NCI-H1105 treated with DMSO at 0.1 percent for 48 hours (cell line): Measurements from ENCODE around the gene VSIG1.

Experiments used
- DNase-seq: peaks from one replicate; lab custom pipeline; 2025; lab: John Stamatoyannopoulos, UW

VSIG1 gene

DNA sequence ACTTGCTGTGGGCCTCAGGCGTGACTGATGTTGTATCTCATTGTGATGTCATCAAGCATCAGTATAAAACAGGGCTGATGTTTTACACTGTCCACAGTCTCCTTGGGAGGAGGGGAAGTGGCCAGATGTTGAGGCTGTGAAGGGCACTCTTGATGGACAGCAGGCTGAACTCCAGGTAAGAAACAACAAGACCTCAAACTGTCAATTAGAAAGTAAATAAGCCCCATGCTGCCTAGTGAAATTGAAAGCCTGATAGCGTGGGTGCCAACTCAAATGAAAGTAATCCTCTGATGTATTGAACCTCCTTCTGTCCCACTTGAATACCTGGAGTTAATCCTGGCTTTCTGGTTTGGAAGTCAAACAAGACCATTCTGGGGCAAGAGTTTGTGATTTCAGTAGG, 19.7 kb downstream of the VSIG1 start:
- no peak for DNase-seq

DNA sequence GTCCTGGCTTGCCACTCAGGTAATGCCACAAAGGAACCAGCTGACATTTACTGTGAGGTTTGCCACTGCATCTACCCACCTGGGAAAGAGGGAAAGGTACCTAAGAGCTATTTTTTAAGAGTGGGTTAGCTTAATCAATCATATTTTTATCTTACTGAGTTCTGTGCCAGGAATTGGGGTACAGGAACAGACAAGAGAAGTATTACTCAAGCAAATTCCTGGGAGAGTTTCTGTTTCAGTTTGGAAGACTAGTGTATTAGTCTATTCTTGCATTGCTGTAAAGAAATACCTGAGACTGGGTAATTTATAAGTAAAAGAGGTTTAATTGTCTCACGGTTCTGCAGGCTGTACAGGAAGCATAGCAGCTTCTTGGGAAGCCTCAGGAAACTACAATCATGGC, 23.3 kb downstream of the VSIG1 start:
- DNase-seq, result no peak

DNA sequence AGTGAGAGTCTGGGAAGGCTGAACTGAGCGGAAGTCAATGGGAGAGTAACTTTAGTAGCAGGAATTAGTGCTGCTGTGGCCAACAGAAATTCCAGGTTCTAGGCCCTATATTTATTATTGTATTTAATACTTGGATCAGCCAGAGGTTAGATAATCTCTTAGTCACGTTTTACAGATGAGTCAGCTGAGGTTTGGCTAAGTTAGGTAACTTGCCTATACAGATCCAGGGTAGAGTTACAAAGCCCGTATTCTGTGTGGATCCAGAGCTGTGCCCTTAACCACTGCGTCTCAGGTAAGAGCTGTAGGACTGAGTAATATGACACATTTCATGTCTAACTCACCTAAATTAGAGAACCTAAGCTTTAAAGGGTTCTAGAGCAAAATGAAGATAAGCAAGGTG, 26.0 kb downstream of the VSIG1 start:
- no peak for DNase-seq

DNA sequence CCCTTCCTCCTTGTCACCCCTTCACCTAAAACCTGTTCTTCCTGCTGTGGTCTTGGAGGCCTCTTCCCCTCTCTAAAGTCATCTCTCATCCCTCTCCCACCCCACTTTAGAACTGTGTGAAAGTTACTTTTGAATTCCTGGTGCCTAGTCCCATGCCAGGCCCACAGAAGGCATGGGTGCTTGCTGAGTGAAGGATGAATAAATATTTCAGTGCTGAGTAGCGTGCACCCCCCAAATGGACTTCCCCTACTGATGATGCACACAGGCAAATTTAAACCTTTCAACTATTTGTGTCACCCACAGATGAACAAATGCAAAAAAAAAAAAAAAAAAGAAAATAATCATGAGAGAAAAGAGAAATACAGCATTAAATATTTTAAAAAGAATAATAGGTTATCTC, 26.7 kb downstream of the VSIG1 start:
- DNase-seq, result no peak

DNA sequence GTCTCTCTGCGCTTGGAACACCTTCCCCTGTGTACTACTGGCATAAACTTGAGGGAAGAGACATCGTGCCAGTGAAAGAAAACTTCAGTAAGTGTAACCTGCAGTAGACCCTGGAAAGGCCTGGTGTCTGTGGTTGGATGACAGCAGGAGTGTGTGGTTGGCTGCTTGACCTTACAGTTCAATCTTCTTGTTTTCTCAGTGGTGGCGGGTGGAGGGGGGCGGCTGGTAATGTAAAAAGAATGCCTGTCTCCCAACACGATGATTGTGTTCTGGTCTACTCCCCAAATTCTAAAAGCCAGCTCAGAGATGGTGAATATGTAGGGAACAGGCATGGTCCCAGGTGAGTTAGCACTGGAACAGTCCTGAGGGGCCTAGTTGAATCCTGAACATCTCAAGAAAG, 27.9 kb downstream of the VSIG1 start:
- no peak for DNase-seq

DNA sequence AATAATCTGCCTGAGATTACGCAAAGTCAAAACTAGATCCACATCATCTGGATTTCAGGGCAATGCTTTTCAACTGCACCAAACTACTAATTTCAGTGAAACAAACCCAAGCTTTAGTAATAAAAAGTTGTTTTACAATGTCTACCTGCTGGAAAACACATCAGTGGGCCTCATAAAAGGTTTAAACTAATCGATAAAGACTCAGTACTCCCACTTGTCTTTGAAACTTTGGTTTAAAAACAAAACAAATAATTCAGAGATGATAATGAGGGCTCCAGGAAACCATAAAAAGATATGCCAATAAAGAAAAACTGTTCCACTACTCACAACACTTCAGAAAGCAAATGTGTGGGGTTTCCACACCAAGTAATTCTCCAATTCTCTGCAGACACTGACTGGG, 36.2 kb downstream of the VSIG1 start:
- DNase-seq, result no peak

DNA sequence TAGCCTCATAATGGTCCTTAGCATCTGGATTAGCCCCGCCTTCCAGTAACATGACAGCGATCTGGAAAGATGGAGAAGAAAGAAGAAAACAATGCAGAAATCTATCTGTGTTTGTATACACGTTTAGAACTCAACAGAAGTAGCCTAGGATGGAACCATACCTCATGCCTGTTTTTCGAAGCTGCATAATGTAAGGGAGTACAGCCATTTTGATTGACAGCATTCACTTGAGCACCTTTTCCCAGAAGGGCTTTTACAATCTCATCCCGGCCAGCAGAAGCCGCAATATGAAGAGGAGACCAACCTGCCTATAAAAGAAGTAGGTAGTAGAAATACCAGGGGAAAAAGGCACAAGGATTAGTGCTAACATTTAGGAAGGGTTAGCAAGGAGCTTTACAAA, 42.9 kb downstream of the VSIG1 start:
- no peak for DNase-seq

DNA sequence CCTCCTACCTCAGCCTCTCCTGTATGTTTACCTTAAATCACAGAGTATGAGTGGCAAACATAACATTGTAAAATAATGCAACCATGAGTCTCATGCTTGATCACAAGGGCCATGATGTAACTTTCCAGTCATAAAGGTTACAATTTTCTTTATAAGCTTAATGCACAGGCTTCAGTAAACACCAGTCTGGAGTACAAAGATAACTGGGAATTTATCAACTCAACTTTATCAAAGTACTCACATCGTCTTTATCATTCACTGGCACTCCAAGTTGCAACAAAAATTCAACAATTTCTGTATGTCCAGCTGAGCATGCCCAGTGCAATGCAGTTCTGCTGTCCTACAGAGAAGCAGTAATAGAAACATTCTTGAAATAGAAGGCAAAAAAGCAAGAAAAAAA, 43.6 kb downstream of the VSIG1 start:
- no peak for DNase-seq

DNA sequence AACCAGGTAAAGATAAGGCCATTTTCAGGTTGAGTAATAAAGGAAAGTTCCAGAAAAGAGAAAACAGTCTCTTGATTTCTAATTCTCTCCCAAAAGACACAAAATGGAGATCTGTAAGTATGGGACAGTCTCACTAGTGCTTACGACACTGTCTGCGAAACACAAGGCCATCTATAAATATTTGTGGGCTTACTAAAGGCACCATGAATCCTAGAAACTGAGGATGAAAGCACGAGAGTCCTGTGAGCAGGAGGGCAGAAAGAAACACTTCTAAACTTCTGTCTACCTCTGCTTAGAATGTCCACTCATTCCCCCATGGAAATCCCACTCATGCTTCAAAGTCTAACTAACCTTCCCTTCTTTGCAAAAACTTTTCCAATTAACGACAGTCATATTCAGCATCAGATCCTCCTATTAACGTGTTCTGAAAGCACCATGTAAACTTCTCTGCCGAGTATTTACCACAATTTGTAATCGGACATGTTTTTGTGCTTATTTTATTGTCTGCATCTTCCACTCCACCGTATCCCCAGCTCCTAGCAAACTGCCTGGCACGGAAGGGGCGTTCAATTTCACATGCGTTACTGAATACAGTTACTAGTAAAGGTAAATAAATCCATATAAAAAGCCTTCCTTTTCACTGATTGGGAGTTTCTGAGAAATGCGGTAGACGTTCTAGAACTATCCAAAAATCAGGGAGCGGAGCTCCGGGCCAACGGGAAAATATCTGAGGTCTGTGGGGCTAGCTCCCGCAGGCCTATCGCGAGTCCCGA, 45.8 kb downstream of the VSIG1 start:
- DNase-seq, result no peak

DNA sequence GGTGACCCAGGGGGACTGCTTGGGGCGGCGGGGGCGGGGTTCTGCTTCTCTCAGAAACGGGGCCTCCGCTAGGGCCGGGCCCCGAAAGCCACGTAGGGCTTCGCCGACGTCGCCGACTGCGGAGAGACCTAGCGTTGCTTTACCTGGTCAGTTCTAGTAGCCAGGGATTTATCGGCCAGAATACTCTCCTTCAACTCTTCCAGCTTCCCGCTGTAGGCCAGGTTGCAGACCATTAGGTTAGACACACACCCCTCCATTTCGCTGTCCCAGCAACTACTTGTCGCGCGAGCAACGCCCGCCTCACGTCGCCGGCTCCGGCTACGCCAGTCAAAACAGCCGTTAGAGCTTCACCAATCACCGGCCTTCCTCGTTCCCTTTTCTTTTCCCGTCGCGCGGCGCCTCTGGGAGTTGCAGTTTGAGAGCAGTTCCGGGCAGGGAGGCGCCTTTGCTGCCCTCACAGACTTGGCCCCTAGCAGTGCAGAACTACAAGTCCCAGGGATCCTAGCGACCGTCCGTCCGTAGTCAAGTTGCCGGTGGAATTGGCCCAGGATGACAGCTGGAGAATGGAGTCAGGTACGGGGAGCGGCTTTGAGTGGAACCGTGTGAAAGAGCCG, 46.5 kb downstream of the VSIG1 start, which contains the start of the genes ATG4A and PSMD10:
ATG4A (plus strand) TSS at position 515 of the 614 bp plus-strand sequence; CDS start at position 564, 49 bp downstream.
PSMD10 (minus strand) TSS at position 279 of the 614 bp plus-strand sequence; CDS start at position 257, 22 bp downstream.
- peak; percentile 93 for DNase-seq

DNA sequence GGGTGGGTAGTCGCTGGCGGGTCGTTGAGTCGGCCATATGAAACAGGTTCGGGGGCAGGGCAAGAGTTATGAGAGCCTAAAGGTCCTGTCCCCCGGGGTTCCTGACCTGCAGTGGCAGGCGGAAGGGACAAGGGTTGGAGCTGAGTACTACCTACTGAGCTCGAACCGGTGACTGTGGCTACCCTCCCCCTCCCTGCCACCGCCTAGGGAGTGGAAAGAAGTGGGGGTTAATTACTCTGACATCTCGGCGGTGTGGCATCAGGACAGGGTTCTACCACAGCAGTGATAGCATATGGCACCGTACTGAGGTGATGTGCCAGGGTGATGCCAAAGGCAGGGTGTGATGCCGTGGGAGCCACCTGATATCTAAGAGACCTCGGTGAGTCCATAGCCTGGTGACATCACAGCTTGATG, 47.0 kb downstream of the VSIG1 start:
- DNase-seq, result peak; percentile 55

DNA sequence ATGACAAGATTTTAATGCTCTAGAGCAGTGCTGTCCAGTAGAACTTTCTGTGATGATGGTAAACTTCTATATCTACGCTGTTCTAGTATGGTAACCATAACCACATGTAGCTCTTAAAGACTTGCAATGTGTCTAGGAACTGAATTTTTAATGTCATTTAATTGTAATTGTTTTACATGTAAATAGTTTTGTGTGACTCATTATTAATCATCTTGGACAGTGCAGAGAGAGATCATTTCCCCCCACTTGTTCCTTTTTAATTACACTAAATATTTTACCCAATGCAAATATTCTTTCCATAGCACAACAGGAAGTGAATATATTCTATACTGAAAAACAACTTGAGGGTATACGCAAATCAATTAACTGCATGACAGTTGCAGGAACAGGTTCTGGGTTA, 52.5 kb downstream of the VSIG1 start:
- no peak for DNase-seq

DNA sequence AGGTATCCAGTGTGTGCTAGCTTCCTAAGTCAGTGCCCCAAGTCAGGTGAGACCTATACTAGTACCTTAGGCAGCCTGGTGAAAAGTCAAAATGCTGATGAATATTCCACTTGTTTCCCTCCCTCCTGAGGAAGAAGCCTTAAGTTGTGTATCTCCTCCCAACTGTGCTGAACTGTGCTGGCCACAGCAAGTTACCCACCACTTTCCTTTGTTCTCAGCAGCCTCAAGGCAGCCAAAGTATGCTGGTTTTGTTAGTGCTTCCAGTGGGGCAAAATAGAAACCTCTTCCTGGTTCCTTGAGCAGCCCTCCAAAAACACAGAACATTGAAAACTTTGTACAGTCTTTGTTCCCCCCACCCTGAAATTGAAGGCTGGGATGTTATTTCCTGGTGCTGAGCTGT, 60.6 kb downstream of the VSIG1 start:
- DNase-seq, result no peak

DNA sequence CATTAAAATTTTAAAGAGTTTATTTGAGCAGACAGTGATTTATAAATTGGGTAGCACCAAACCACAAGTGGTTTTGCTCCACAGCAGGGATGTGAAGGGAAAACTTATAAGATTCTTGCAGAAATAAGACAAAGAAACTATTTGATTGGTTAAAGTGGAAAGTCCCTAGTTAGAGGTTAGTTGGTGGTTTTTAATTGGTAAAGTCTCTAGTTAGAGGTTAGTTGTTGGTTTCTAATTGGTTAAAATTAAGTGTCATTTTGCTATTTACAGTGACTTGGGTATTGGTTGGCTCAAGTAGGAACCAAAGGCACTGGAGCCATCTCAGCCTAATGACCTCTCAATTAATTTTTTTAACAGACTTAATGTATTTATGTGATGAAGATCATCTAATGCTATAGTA, 69.7 kb downstream of the VSIG1 start:
- DNase-seq, result no peak

DNA sequence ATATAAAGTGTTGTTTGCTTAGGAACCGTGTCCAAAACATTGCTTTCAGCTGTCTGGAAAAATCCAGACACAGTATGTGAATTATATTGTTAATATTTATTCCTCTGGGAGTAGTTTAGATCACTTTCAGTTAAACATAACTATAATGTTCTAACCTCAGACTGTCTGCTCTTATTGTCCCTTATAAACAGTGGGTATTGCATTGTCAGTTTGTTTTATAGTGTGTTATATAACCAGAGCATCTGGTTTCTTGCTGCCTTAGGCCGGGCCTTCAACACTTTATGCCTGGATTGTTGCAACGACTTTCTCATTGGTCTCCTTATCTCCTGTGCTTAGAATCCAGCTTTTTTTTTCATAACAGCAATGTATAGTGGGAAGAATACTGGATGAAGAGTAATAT, 73.1 kb downstream of the VSIG1 start:
- no peak for DNase-seq

DNA sequence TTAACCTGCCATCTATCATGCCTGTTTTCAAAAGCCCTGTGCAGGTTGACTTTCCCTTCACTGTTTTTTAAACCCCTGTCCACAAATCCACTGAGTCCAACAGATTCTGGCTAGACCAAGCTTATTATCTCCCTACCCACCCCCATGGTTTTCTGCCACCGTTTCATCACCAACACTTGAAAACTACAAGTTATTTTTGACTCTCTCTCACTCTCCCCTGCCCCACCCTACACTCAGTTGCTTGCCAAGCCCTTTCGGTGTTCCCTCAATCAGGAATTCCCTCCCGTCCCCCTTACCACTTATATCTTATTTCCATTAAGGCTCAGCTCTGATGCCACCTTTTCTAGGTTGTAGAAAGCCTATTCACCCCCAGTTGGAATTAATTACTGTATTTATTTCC, 76.4 kb downstream of the VSIG1 start:
- DNase-seq, result no peak

DNA sequence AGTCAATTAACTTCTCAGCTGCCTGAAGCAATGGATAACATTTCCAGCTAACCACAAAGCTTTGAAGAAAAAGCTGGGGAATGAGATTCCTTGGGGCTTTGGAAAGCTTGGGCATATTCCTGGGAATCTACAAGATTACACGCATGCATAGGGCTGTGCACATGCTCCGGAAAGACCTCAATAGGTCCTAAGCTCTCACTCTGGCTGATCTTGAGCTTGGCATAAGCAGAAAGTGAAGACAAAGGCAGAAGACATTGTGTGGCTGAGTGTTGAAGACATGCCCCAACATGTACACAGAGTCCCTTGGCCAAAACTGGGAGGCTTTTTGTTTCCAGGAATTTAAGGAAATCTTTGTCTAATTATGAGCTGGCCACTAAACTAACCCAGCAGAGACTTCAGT, 77.9 kb downstream of the VSIG1 start:
- no peak for DNase-seq

DNA sequence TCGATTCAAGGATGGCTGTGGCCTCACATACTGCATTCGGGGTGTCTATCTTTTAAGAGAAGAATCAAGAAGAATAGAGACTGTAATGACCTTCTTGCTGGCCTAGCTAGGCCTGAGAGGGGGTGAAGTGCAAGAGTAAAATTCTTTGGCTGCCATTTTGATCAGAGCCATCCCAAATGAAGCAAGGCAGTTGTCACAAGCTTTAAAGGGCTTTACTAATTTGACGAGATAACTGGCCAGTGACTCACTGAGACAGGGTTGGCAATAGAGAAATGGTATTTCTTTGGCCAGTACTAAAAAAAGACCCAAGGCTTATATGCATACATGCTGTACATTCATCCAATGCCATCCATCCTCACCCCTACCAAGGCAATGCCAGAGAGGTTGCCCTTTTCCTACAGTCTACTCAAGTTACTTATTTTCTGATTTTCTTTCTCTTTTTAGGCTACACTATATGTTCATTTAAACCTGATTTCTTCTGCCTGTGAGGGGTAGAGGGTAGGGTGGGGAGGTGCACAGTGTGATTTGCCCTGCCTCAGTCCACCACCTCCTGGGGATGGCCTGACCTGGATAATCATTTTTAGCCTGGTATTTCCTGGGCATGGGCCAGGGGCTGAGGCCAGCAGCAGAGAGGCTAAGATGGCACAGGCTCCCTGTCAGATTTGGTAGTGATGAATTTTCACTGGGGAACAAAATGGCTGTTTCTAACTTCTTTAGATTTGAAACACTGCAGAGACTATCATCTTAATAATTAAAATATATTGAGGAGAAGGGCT, 78.9 kb downstream of the VSIG1 start:
- DNase-seq, result no peak

DNA sequence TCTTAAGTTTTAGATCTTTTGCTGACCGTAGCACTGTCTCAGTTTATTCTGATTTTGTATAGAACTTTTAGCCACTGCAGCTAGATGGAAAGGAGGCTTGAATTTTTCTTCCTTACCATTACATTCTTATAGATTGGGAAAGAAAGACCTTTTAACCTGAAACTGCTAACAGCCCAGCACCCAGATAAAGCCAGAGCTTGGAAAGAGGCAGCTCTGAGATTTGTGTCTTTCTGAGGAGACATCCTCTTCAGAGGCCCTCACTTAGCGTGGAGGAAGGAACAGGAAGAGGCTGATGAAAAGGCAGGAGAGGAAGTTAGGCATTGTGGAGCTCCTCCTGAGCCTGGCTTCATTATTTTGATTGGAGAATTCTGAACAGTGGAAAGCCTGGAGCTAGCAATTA, 81.8 kb downstream of the VSIG1 start:
- no peak for DNase-seq

DNA sequence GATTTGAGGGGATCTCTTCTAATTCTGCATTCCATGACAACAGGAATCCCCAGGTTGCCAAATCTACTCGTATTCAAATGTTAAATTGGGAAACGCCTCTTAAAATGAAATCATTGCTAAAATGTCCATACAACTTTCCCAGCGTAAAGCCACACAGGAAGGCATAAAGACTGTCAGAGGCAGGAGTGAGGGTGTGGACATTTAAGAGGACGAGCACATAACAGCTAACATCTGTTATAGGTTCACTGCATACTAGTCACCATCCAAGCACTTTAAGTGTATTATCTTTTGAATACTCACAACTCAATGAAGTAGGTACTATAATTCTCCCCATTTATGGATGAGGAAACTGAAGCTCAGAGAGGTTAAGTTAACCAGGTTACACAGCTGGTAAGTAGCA, 82.3 kb downstream of the VSIG1 start:
- DNase-seq, result no peak
